GM23338 (cell line): ENCODE data around the gene NT5C. TPM values are rescaled to one million over a fixed set of nuclear protein-coding genes. Genes with fewer than 3 reads are reported as not detected.
A peak's percentile ranks its signal among the peaks of the same experiment; 100 is the strongest.

ENCODE experiments used
- ATAC-seq: fragments of 200-7000 bp; cut with Tn5 transposase; 3 replicates; pipeline ENCODE4 v1.9.1; 2020
- DNase-seq: peaks from one replicate; pipeline ENCODE4 v3.0.0-alpha.2; 2015; ENCODE audit warnings: low spot score
- H2AFZ ChIP-seq: fragments of 200-600 bp; sonication (generic); 2 replicates; pipeline ENCODE4 v1.8.0; 2016; ENCODE audit warnings: antibody characterized with exemption, mild to moderate bottlenecking, moderate library complexity
- H3F3A ChIP-seq: fragments of 200-600 bp; sonication (generic); replicated peaks from 2 replicates; pipeline ENCODE4 v1.8.0; 2017; ENCODE audit warnings: antibody characterized with exemption, mixed run types, low read depth
- H3K27ac ChIP-seq: fragments of 200-600 bp; sonication (generic); 2 replicates; pipeline ENCODE4 v1.6.1; 2016; ENCODE audit warnings: low read depth
- H3K27me3 ChIP-seq: fragments of 200-600 bp; sonication (generic); 2 replicates; pipeline ENCODE4 v1.8.0; 2016; ENCODE audit warnings: mild to moderate bottlenecking, mixed run types, moderate library complexity; ENCODE audit not compliant: insufficient read depth
- H3K36me3 ChIP-seq: fragments of 200-600 bp; sonication (generic); 2 replicates; pipeline ENCODE4 v1.8.0; 2016; ENCODE audit warnings: mild to moderate bottlenecking; ENCODE audit not compliant: insufficient read depth
- H3K4me1 ChIP-seq: fragments of 200-600 bp; sonication (generic); 2 replicates; pipeline ENCODE4 v1.8.0; 2016; ENCODE audit warnings: mild to moderate bottlenecking, moderate library complexity; ENCODE audit not compliant: insufficient read depth
- H3K4me2 ChIP-seq: fragments of 200-600 bp; sonication (generic); 2 replicates; pipeline ENCODE4 v1.7.1; 2017; ENCODE audit warnings: mixed run types
- H3K4me3 ChIP-seq: fragments of 200-600 bp; sonication (generic); 2 replicates; pipeline ENCODE4 v1.6.1; 2016; ENCODE audit warnings: mixed run types
- H3K79me2 ChIP-seq: fragments of 200-600 bp; sonication (generic); replicated peaks from 2 replicates; pipeline ENCODE4 v1.8.0; 2017; ENCODE audit warnings: mild to moderate bottlenecking; ENCODE audit not compliant: insufficient read depth
- H3K9me2 ChIP-seq: fragments of 200-600 bp; sonication (generic); 2 replicates; pipeline ENCODE4 v1.8.0; 2017; ENCODE audit not compliant: insufficient read depth
- H4K20me1 ChIP-seq: fragments of 200-600 bp; sonication (generic); replicated peaks from 2 replicates; pipeline ENCODE4 v1.8.0; 2017; ENCODE audit warnings: mild to moderate bottlenecking; ENCODE audit not compliant: insufficient read depth
- H3K27ac Mint-ChIP-seq: 2 replicates; pipeline ENCODE4 v1.8.0; 2020; ENCODE audit warnings: inconsistent platforms, mild to moderate bottlenecking, moderate library complexity, mixed read lengths
- H3K27me3 Mint-ChIP-seq: 3 replicates; pipeline ENCODE4 v1.8.0; 2022; ENCODE audit warnings: low read depth, mild to moderate bottlenecking, moderate library complexity, mixed read lengths, inconsistent platforms; ENCODE audit not compliant: insufficient read depth, poor library complexity
- H3K36me3 Mint-ChIP-seq: 3 replicates; pipeline ENCODE4 v1.8.0; 2021; ENCODE audit warnings: low read depth, mild to moderate bottlenecking, inconsistent platforms, moderate library complexity, mixed read lengths
- H3K4me1 Mint-ChIP-seq: 3 replicates; pipeline ENCODE4 v1.8.0; 2020; ENCODE audit warnings: mild to moderate bottlenecking, inconsistent platforms, mixed read lengths
- H3K4me3 Mint-ChIP-seq: 3 replicates; pipeline ENCODE4 v1.8.0; 2021; ENCODE audit warnings: moderate library complexity, mild to moderate bottlenecking, inconsistent platforms, mixed read lengths
- H3K9me3 Mint-ChIP-seq: 3 replicates; pipeline ENCODE4 v1.8.0; 2020; ENCODE audit warnings: moderate library complexity, mild to moderate bottlenecking, inconsistent platforms, mixed read lengths
- CREB1 ChIP-seq: fragments of 250-450 bp; sonication (Bioruptor Pico); IDR thresholded peaks from 2 replicates; pipeline ENCODE4 v1.5.0; 2020; ENCODE audit warnings: low read depth, mild to moderate bottlenecking, moderate library complexity
- EZH2 ChIP-seq: fragments of 200-600 bp; sonication (generic); IDR thresholded peaks from one replicate; pipeline ENCODE4 v1.8.0; 2017; ENCODE audit warnings: antibody characterized with exemption, mild to moderate bottlenecking, low read depth; ENCODE audit not compliant: unreplicated experiment
- EZH2phosphoT487 ChIP-seq: fragments of 200-600 bp; sonication (generic); IDR thresholded peaks from one replicate; pipeline ENCODE4 v1.8.1; 2018; ENCODE audit warnings: antibody characterized with exemption; ENCODE audit not compliant: unreplicated experiment
- JUNB ChIP-seq: IDR thresholded peaks from one replicate; pipeline ENCODE4 v1.6.1; 2016; ENCODE audit warnings: antibody characterized with exemption; ENCODE audit not compliant: unreplicated experiment
- NANOG ChIP-seq: IDR thresholded peaks from 2 replicates; pipeline ENCODE4 v1.6.1; 2016; ENCODE audit warnings: antibody characterized with exemption, borderline replicate concordance
- POLR2AphosphoS5 ChIP-seq: IDR thresholded peaks from 2 replicates; pipeline ENCODE4 v1.6.1; 2016; ENCODE audit warnings: antibody characterized with exemption, low read depth
- STAT1 ChIP-seq: IDR thresholded peaks from one replicate; pipeline ENCODE4 v1.6.1; 2016; ENCODE audit warnings: antibody characterized with exemption; ENCODE audit not compliant: unreplicated experiment
- ZNF114 ChIP-seq: fragments of 250-450 bp; sonication (Bioruptor Pico); IDR thresholded peaks from 2 replicates; pipeline ENCODE4 v1.5.0; 2020; ENCODE audit warnings: mild to moderate bottlenecking, moderate library complexity
- ZNF331 ChIP-seq: fragments of 250-450 bp; sonication (Bioruptor Pico); IDR thresholded peaks from 2 replicates; pipeline ENCODE4 v1.5.0; 2020; ENCODE audit warnings: low read depth, mild to moderate bottlenecking, moderate library complexity
- polyA plus RNA-seq: library from polyadenylated mRNA; unstranded; fragments of >200 nt; fragmentation: Nextera tagmentation; extraction: Ambion mirVana; gene quantifications from 2 replicates; pipeline ENCODE4 v1.2.1, GENCODE V29; 2016
- total RNA-seq: library from RNA; depleted of rRNA; stranded (reverse); fragments of >200 nt; shearing (Covaris generic); gene quantifications from 2 replicates; pipeline ENCODE4 v1.2.3, GENCODE V29; 2014
- TF ChIP-seq, protein P1 (sequence below): IDR thresholded peaks from one replicate; pipeline ENCODE4 v1.6.1; 2018; ENCODE audit warnings: antibody characterized with exemption; ENCODE audit not compliant: unreplicated experiment
- TF ChIP-seq, protein P2 (sequence below): IDR thresholded peaks from 2 replicates; pipeline ENCODE4 v1.6.1; 2016; ENCODE audit warnings: antibody characterized with exemption
- TF ChIP-seq, protein P3 (sequence below), 2 experiments: fragments of 200-600 bp in 1 of 2; sonication (generic) in 1 of 2; conservative IDR thresholded peaks; 2 replicates each; pipeline versions ENCODE4 v1.5.1 to v1.6.1; 2016 to 2017; ENCODE audit warnings: antibody characterized with exemption in 2 of 2, low read depth in 2 of 2, mild to moderate bottlenecking in 2 of 2, moderate library complexity in 1 of 2
- TF ChIP-seq, protein P4 (sequence below): fragments of 250-450 bp; sonication (Bioruptor Pico); IDR thresholded peaks from 2 replicates; pipeline ENCODE4 v1.5.0; 2020; ENCODE audit warnings: mild to moderate bottlenecking, moderate library complexity

Gene NT5C
- total and polyA plus RNA-seq, 2 experiments from 2014 or later, result 91.7 to 120 TPM

DNA sequence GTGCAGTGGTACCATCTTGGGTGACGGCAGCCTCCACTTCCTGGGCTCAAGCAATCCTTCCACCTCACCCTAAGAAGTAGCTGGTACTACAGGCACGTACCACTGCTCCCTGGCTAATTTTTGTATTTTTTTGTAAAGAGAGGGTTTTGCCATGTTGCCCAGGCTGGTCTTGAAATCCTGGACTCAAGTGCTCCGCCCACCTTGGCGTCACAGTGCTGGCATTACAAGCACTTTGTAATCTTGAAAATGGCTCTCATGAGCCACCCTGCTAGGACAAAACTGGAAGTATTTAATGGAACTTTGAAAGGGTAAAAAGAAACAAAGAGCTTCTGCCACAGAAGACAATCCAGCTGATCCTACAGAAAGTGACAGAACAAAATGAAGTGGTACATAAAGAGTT lies 42.0 kb upstream of the NT5C start:
- no peak overlapping the region for H3K4me2 ChIP-seq
- no peaks in the 10 kb centered on the region for H3K9me2 ChIP-seq
- no peak for ATAC-seq
- H3K36me3 Mint-ChIP-seq, result peaks cover 86% of the 10 kb centered on the region
- no peaks in the 10 kb centered on the region; the same call in 2 of the 3 replicates for H3K9me3 Mint-ChIP-seq
- H4K20me1 ChIP-seq, result peaks cover 58% of the 10 kb centered on the region
- H3F3A ChIP-seq, result peaks cover 58% of the 10 kb centered on the region
- H3K4me1 ChIP-seq, result no peaks in the 10 kb centered on the region
- peak overlapping the region; percentile 76; the same call in 1 of the 2 replicates for H3K27ac ChIP-seq
- peaks cover 13% of the 10 kb centered on the region for H3K27me3 Mint-ChIP-seq
- H3K27ac Mint-ChIP-seq, result peak overlapping the region; percentile 56; the same call in 1 of the 2 replicates
- no peak overlapping the region for H3K4me3 Mint-ChIP-seq
- peaks cover 70% of the 10 kb centered on the region for H3K36me3 ChIP-seq
- H2AFZ ChIP-seq, result no peak overlapping the region
- peaks cover 7% of the 10 kb centered on the region; the same call in 1 of the 3 replicates for H3K4me1 Mint-ChIP-seq
- TF ChIP-seq JUNB (no peak), ZNF331 (CRISPR knock-in tag) (no peak), CREB1 (CRISPR knock-in tag) (no peak), STAT1 (no peak), NANOG (no peak), ZNF114 (CRISPR knock-in tag) (no peak), EZH2phosphoT487 (no peak), POLR2AphosphoS5 (no peak), EZH2 (no peak)
- TF ChIP-seq, protein P1, sequence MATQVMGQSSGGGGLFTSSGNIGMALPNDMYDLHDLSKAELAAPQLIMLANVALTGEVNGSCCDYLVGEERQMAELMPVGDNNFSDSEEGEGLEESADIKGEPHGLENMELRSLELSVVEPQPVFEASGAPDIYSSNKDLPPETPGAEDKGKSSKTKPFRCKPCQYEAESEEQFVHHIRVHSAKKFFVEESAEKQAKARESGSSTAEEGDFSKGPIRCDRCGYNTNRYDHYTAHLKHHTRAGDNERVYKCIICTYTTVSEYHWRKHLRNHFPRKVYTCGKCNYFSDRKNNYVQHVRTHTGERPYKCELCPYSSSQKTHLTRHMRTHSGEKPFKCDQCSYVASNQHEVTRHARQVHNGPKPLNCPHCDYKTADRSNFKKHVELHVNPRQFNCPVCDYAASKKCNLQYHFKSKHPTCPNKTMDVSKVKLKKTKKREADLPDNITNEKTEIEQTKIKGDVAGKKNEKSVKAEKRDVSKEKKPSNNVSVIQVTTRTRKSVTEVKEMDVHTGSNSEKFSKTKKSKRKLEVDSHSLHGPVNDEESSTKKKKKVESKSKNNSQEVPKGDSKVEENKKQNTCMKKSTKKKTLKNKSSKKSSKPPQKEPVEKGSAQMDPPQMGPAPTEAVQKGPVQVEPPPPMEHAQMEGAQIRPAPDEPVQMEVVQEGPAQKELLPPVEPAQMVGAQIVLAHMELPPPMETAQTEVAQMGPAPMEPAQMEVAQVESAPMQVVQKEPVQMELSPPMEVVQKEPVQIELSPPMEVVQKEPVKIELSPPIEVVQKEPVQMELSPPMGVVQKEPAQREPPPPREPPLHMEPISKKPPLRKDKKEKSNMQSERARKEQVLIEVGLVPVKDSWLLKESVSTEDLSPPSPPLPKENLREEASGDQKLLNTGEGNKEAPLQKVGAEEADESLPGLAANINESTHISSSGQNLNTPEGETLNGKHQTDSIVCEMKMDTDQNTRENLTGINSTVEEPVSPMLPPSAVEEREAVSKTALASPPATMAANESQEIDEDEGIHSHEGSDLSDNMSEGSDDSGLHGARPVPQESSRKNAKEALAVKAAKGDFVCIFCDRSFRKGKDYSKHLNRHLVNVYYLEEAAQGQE, result no peak
- TF ChIP-seq, protein P2, sequence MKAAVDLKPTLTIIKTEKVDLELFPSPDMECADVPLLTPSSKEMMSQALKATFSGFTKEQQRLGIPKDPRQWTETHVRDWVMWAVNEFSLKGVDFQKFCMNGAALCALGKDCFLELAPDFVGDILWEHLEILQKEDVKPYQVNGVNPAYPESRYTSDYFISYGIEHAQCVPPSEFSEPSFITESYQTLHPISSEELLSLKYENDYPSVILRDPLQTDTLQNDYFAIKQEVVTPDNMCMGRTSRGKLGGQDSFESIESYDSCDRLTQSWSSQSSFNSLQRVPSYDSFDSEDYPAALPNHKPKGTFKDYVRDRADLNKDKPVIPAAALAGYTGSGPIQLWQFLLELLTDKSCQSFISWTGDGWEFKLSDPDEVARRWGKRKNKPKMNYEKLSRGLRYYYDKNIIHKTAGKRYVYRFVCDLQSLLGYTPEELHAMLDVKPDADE, result no peak
- TF ChIP-seq, protein P3, sequence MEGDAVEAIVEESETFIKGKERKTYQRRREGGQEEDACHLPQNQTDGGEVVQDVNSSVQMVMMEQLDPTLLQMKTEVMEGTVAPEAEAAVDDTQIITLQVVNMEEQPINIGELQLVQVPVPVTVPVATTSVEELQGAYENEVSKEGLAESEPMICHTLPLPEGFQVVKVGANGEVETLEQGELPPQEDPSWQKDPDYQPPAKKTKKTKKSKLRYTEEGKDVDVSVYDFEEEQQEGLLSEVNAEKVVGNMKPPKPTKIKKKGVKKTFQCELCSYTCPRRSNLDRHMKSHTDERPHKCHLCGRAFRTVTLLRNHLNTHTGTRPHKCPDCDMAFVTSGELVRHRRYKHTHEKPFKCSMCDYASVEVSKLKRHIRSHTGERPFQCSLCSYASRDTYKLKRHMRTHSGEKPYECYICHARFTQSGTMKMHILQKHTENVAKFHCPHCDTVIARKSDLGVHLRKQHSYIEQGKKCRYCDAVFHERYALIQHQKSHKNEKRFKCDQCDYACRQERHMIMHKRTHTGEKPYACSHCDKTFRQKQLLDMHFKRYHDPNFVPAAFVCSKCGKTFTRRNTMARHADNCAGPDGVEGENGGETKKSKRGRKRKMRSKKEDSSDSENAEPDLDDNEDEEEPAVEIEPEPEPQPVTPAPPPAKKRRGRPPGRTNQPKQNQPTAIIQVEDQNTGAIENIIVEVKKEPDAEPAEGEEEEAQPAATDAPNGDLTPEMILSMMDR (conservative IDR thresholded peaks at IDR 0.05; ENCODE audit: low read depth in 2 of 2), result no peak
- TF ChIP-seq, protein P4, sequence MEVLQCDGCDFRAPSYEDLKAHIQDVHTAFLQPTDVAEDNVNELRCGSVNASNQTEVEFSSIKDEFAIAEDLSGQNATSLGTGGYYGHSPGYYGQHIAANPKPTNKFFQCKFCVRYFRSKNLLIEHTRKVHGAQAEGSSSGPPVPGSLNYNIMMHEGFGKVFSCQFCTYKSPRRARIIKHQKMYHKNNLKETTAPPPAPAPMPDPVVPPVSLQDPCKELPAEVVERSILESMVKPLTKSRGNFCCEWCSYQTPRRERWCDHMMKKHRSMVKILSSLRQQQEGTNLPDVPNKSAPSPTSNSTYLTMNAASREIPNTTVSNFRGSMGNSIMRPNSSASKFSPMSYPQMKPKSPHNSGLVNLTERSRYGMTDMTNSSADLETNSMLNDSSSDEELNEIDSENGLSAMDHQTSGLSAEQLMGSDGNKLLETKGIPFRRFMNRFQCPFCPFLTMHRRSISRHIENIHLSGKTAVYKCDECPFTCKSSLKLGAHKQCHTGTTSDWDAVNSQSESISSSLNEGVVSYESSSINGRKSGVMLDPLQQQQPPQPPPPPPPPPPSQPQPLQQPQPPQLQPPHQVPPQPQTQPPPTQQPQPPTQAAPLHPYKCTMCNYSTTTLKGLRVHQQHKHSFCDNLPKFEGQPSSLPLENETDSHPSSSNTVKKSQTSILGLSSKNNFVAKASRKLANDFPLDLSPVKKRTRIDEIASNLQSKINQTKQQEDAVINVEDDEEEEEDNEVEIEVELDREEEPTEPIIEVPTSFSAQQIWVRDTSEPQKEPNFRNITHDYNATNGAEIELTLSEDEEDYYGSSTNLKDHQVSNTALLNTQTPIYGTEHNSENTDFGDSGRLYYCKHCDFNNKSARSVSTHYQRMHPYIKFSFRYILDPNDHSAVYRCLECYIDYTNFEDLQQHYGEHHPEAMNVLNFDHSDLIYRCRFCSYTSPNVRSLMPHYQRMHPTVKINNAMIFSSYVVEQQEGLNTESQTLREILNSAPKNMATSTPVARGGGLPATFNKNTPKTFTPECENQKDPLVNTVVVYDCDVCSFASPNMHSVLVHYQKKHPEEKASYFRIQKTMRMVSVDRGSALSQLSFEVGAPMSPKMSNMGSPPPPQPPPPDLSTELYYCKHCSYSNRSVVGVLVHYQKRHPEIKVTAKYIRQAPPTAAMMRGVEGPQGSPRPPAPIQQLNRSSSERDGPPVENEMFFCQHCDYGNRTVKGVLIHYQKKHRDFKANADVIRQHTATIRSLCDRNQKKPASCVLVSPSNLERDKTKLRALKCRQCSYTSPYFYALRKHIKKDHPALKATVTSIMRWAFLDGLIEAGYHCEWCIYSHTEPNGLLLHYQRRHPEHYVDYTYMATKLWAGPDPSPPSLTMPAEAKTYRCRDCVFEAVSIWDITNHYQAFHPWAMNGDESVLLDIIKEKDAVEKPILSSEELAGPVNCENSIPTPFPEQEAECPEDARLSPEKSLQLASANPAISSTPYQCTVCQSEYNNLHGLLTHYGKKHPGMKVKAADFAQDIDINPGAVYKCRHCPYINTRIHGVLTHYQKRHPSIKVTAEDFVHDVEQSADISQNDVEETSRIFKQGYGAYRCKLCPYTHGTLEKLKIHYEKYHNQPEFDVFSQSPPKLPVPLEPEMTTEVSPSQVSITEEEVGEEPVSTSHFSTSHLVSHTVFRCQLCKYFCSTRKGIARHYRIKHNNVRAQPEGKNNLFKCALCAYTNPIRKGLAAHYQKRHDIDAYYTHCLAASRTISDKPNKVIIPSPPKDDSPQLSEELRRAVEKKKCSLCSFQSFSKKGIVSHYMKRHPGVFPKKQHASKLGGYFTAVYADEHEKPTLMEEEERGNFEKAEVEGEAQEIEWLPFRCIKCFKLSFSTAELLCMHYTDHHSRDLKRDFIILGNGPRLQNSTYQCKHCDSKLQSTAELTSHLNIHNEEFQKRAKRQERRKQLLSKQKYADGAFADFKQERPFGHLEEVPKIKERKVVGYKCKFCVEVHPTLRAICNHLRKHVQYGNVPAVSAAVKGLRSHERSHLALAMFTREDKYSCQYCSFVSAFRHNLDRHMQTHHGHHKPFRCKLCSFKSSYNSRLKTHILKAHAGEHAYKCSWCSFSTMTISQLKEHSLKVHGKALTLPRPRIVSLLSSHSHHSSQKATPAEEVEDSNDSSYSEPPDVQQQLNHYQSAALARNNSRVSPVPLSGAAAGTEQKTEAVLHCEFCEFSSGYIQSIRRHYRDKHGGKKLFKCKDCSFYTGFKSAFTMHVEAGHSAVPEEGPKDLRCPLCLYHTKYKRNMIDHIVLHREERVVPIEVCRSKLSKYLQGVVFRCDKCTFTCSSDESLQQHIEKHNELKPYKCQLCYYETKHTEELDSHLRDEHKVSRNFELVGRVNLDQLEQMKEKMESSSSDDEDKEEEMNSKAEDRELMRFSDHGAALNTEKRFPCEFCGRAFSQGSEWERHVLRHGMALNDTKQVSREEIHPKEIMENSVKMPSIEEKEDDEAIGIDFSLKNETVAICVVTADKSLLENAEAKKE (CRISPR knock-in tag), result no peak
- H3K79me2 ChIP-seq, result peaks cover 87% of the 10 kb centered on the region
- no peak for DNase-seq
- H3K4me3 ChIP-seq, result no peak overlapping the region
- H3K27me3 ChIP-seq, result no peaks in the 10 kb centered on the region
